LNCaP clone FGC (cell line): ENCODE results near the gene SURF4.

Experiments used
- DNase-seq: peaks from one replicate; pipeline ENCODE4 v3.0.0-alpha.2; 2011; ENCODE audit warnings: low read depth
- H3K4me3 ChIP-seq: 2 replicates; pipeline ENCODE4 v1.5.1; 2011; ENCODE audit warnings: mild to moderate bottlenecking, low read depth, low read length, control low read depth
- TF ChIP-seq, protein P1 (sequence below): IDR thresholded peaks from 2 replicates; pipeline ENCODE4 v1.5.1; 2012; ENCODE audit warnings: mild to moderate bottlenecking; ENCODE audit not compliant: control insufficient read depth, insufficient read depth; ENCODE audit errors: extremely low read depth

Gene SURF4

DNA sequence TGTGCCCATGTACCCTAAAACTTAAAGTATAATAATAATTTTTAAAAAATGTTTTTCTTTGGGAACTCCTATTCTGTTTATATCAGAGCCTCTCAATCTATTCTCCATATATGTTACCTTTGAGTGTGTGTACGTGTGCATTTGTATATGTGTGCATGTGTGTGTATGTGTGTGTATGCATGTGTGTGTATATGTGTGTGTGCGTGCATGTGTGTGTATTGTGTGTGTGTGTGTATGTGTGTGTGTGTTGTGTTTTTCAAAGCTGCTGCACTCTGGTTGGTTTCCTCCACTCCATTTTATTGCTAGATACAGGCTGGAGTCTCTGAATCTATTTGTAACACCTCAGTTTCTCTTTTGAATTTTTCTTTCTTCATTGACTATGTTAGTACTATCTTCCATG is 59.9 kb downstream of the SURF4 start:
- H3K4me3 ChIP-seq, result no peak overlapping the region
- TF ChIP-seq, protein P1, sequence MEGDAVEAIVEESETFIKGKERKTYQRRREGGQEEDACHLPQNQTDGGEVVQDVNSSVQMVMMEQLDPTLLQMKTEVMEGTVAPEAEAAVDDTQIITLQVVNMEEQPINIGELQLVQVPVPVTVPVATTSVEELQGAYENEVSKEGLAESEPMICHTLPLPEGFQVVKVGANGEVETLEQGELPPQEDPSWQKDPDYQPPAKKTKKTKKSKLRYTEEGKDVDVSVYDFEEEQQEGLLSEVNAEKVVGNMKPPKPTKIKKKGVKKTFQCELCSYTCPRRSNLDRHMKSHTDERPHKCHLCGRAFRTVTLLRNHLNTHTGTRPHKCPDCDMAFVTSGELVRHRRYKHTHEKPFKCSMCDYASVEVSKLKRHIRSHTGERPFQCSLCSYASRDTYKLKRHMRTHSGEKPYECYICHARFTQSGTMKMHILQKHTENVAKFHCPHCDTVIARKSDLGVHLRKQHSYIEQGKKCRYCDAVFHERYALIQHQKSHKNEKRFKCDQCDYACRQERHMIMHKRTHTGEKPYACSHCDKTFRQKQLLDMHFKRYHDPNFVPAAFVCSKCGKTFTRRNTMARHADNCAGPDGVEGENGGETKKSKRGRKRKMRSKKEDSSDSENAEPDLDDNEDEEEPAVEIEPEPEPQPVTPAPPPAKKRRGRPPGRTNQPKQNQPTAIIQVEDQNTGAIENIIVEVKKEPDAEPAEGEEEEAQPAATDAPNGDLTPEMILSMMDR, result no peak
- no peak for DNase-seq
